IMR-90 (cell line): ENCODE measurements around the gene CLEC3B. TPM values are rescaled to one million over a fixed set of nuclear protein-coding genes. Genes with fewer than 3 reads are reported as not detected.
A peak's percentile ranks its signal among the peaks of the same experiment; 100 is the strongest.

Experiments used
- ATAC-seq: fragments of 200-7000 bp; cut with Tn5 transposase; 2 replicates; pipeline ENCODE4 v1.9.1; 2020; ENCODE audit warnings: low read depth, mild to moderate bottlenecking, moderate library complexity
- BruUV-seq: library from RNA; stranded (reverse); fragments of 400-500 nt; replicated peaks from 2 replicates; lab custom pipeline; 2021; lab: Mats Ljungman, UMichigan
- CTCF ChIA-PET: fragments of 300-600 bp; formaldehyde crosslinking; extraction: SDS; loops from one replicate; lab custom pipeline; 2021; ENCODE audit warnings: antibody characterized with exemption; lab: Yijun Ruan, JAX
- POLR2A ChIA-PET: fragments of 300-600 bp; sonication (Branson Sonifier 250); formaldehyde crosslinking; loops from one replicate; lab custom pipeline; 2022; ENCODE audit warnings: antibody characterized with exemption; ENCODE audit not compliant: unreplicated experiment; lab: Charles Lee
- DNase-seq: peaks from one replicate; pipeline ENCODE4 v3.0.0; 2013
- H2AFZ ChIP-seq: replicated peaks from 2 replicates; pipeline ENCODE3; 2013; ENCODE audit warnings: low read length, mild to moderate bottlenecking; ENCODE audit not compliant: poor library complexity
- H2AK5ac ChIP-seq: 2 replicates; pipeline ENCODE4 v1.6.1; 2013; ENCODE audit warnings: low read depth, low read length, inconsistent platforms
- H2AK9ac ChIP-seq: replicated peaks from 2 replicates; pipeline ENCODE3; 2013; ENCODE audit warnings: mild to moderate bottlenecking, low read depth, low read length, moderate library complexity; ENCODE audit not compliant: poor library complexity
- H2BK120ac ChIP-seq: 2 replicates; pipeline ENCODE4 v1.6.1; 2013; ENCODE audit warnings: low read depth, low read length, inconsistent platforms
- H2BK15ac ChIP-seq: 3 replicates; pipeline ENCODE4 v1.6.1; 2013; ENCODE audit warnings: low read depth, low read length, inconsistent platforms
- H2BK20ac ChIP-seq: 2 replicates; pipeline ENCODE4 v1.6.1; 2013; ENCODE audit warnings: low read depth, mild to moderate bottlenecking, inconsistent platforms, low read length, moderate library complexity
- H2BK5ac ChIP-seq: 2 replicates; pipeline ENCODE4 v1.6.1; 2013; ENCODE audit warnings: mild to moderate bottlenecking, low read depth, low read length, inconsistent platforms; ENCODE audit not compliant: poor library complexity, severe bottlenecking
- H3K14ac ChIP-seq: replicated peaks from 2 replicates; pipeline ENCODE4 v1.6.1; 2013; ENCODE audit warnings: low read depth, low read length, inconsistent platforms
- H3K18ac ChIP-seq: 2 replicates; pipeline ENCODE4 v1.6.1; 2013; ENCODE audit warnings: low read depth, low read length, control low read depth
- H3K23ac ChIP-seq: 2 replicates; pipeline ENCODE4 v1.6.1; 2013; ENCODE audit warnings: low read depth, low read length, inconsistent platforms
- H3K27ac ChIP-seq: 2 replicates; pipeline ENCODE4 v1.5.1; 2013; ENCODE audit warnings: mild to moderate bottlenecking, control low read depth, low read length; ENCODE audit not compliant: insufficient read depth
- H3K27me3 ChIP-seq: 2 replicates; pipeline ENCODE4 v1.6.1; 2013; ENCODE audit warnings: low read length; ENCODE audit not compliant: control insufficient read depth, insufficient read depth
- H3K36me3 ChIP-seq: 2 replicates; pipeline ENCODE4 v1.6.1; 2013; ENCODE audit warnings: low read length, mixed read lengths; ENCODE audit not compliant: control insufficient read depth, insufficient read depth
- H3K4ac ChIP-seq: 2 replicates; pipeline ENCODE4 v1.6.1; 2013; ENCODE audit warnings: low read depth, low read length, inconsistent platforms
- H3K4me1 ChIP-seq: 2 replicates; pipeline ENCODE4 v1.6.1; 2013; ENCODE audit warnings: low read length, mixed read lengths; ENCODE audit not compliant: control insufficient read depth, insufficient read depth
- H3K4me2 ChIP-seq: 2 replicates; pipeline ENCODE4 v1.6.1; 2013; ENCODE audit warnings: low read depth, mild to moderate bottlenecking, control low read depth, low read length, moderate library complexity
- H3K4me3 ChIP-seq: 2 replicates; pipeline ENCODE4 v1.5.1; 2013; ENCODE audit warnings: low read depth, mild to moderate bottlenecking, control low read depth, low read length, moderate library complexity; ENCODE audit not compliant: insufficient read depth
- H3K56ac ChIP-seq: 2 replicates; pipeline ENCODE4 v1.6.1; 2013; ENCODE audit warnings: low read length, inconsistent platforms; ENCODE audit not compliant: insufficient read depth; ENCODE audit errors: extremely low read depth
- H3K79me1 ChIP-seq, 2 experiments: 2 replicates each; pipeline ENCODE4 v1.6.1; 2013; ENCODE audit warnings: low read length in 2 of 2, inconsistent platforms in 1 of 2, low read depth in 1 of 2
- H3K9ac ChIP-seq: 2 replicates; pipeline ENCODE4 v1.6.1; 2013; ENCODE audit warnings: low read depth, low read length, control low read depth
- H3K9me1 ChIP-seq: 2 replicates; pipeline ENCODE4 v1.6.1; 2013; ENCODE audit warnings: low read length, inconsistent platforms; ENCODE audit not compliant: insufficient read depth
- H3K9me3 ChIP-seq: 2 replicates; pipeline ENCODE4 v1.6.1; 2013; ENCODE audit warnings: low read length; ENCODE audit not compliant: control insufficient read depth, insufficient read depth
- H4K20me1 ChIP-seq: 2 replicates; pipeline ENCODE4 v1.6.1; 2013; ENCODE audit warnings: low read length, inconsistent platforms; ENCODE audit not compliant: insufficient read depth
- H4K5ac ChIP-seq: 2 replicates; pipeline ENCODE4 v1.6.1; 2013; ENCODE audit warnings: mild to moderate bottlenecking, low read depth, low read length, control low read depth
- H4K8ac ChIP-seq, 2 experiments: 2 replicates each; pipeline ENCODE4 v1.6.1; 2013; ENCODE audit warnings: low read depth in 2 of 2, low read length in 2 of 2, control low read depth in 1 of 2, inconsistent platforms in 1 of 2
- H4K91ac ChIP-seq: 2 replicates; pipeline ENCODE4 v1.6.1; 2013; ENCODE audit warnings: low read depth, low read length, inconsistent platforms; ENCODE audit not compliant: insufficient read depth
- BHLHE40 ChIP-seq: fragments of 150-350 bp; IDR thresholded peaks from 2 replicates; pipeline ENCODE4 v1.6.1; 2016; ENCODE audit warnings: mild to moderate bottlenecking, low read depth, low read length
- CEBPB ChIP-seq: IDR thresholded peaks from 2 replicates; pipeline ENCODE4 v1.6.1; 2012; ENCODE audit warnings: low read depth, low read length, improper control_type of control experiment
- CHD1 ChIP-seq: IDR thresholded peaks from 2 replicates; pipeline ENCODE4 v1.6.1; 2012; ENCODE audit warnings: low read depth, low read length, improper control_type of control experiment
- ELK1 ChIP-seq: fragments of 150-350 bp; IDR thresholded peaks from 2 replicates; pipeline ENCODE4 v1.6.1; 2016; ENCODE audit warnings: low read depth, mild to moderate bottlenecking, low read length, moderate library complexity, borderline replicate concordance
- FOS ChIP-seq: fragments of 150-350 bp; IDR thresholded peaks from 2 replicates; pipeline ENCODE4 v1.6.1; 2016; ENCODE audit warnings: low read depth, low read length
- MAFK ChIP-seq: IDR thresholded peaks from 2 replicates; pipeline ENCODE4 v1.6.1; 2012; ENCODE audit warnings: low read depth, low read length, improper control_type of control experiment
- MXI1 ChIP-seq: IDR thresholded peaks from 2 replicates; pipeline ENCODE4 v1.6.1; 2012; ENCODE audit warnings: low read depth, mild to moderate bottlenecking, low read length, moderate library complexity, borderline replicate concordance
- NFE2L2 ChIP-seq: fragments of 150-350 bp; IDR thresholded peaks from 2 replicates; pipeline ENCODE4 v1.6.1; 2016; ENCODE audit warnings: low read depth, mild to moderate bottlenecking, low read length
- POLR2A ChIP-seq: IDR thresholded peaks from 2 replicates; pipeline ENCODE4 v1.6.1; 2012; ENCODE audit warnings: mild to moderate bottlenecking, low read depth, low read length
- RCOR1 ChIP-seq: IDR thresholded peaks from 2 replicates; pipeline ENCODE4 v1.6.1; 2012; ENCODE audit warnings: mild to moderate bottlenecking, low read length, improper control_type of control experiment; ENCODE audit not compliant: insufficient replicate concordance
- RFX5 ChIP-seq: IDR thresholded peaks from 2 replicates; pipeline ENCODE4 v1.8.0; 2012; ENCODE audit warnings: low read depth, mild to moderate bottlenecking, low read length, moderate library complexity
- SMC3 ChIP-seq: fragments of 150-350 bp; IDR thresholded peaks from 2 replicates; pipeline ENCODE4 v1.6.1; 2016; ENCODE audit warnings: low read depth, mild to moderate bottlenecking, antibody characterized with exemption, low read length, moderate library complexity
- USF2 ChIP-seq: fragments of 150-350 bp; IDR thresholded peaks from 2 replicates; pipeline ENCODE4 v1.6.1; 2017; ENCODE audit warnings: mild to moderate bottlenecking, antibody characterized with exemption, low read length, low read depth
- WGBS, 2 experiments: methylation state at CpG; one replicate each; pipeline versions ENCODE4 v1.1.5 to v1.1.7; 2013; ENCODE audit warnings: missing lambda C conversion rate in 2 of 2; ENCODE audit not compliant: insufficient read length in 1 of 2; ENCODE audit errors: extremely low coverage in 2 of 2; 5-methylcytosine and 5-hydroxymethylcytosine counted together
- dilution Hi-C: fragments of 300-500 bp; cut with HindIII; formaldehyde crosslinking; loops from one replicate; pipeline ENCODE4 v1.14.3; 2018; ENCODE audit warnings: low sequenced_read_pairs; ENCODE audit not compliant: unreplicated experiment
- in situ Hi-C: fragments of 300-500 bp; cut with MboI; formaldehyde crosslinking; loops from 3 replicates; pipeline ENCODE4 v1.14.3; 2019; ENCODE audit warnings: low sequenced_read_pairs, inconsistent platforms, mixed read lengths
- intact Hi-C: fragments of 100-400 bp; cut with micrococcal nuclease; formaldehyde crosslinking; loops from 2 replicates; pipeline ENCODE4 v1.10.0; 2022
- polyA plus RNA-seq, 3 experiments: library from polyadenylated mRNA; depleted of rRNA; stranded (reverse); fragments of >200 nt; gene quantifications; 2 replicates each; pipeline ENCODE4 v1.2.3, GENCODE V29; 2012; ENCODE audit warnings: low replicate concordance in 1 of 3
- total RNA-seq: library from RNA; depleted of rRNA; stranded (reverse); fragments of >200 nt; gene quantifications from 2 replicates; pipeline ENCODE4 v1.2.3, GENCODE V29; 2012

The CLEC3B gene
- total and polyA plus RNA-seq, 2 of the 4 experiments (the other 2 are of a cell fraction): 3.6 to 13.2 TPM

- in situ Hi-C loops (no loop called here), dilution Hi-C loops (no loop called here), intact Hi-C loops (no loop called here)
- Histone ChIP-seq H4K20me1 (no peaks in the 10 kb centered on the region), H4K5ac (peak overlapping the region; percentile 98; the same call in 1 of the 2 replicates), H2BK15ac (peak overlapping the region; percentile 100), H3K9ac (no peak overlapping the region), H3K56ac (no peak overlapping the region; the same call in 1 of the 2 replicates), H4K8ac (peak overlapping the region; percentile 98), H3K9me1 (peaks cover 20% of the 10 kb centered on the region), H3K27ac (peak overlapping the region; percentile 15), H3K4me3 (no peak overlapping the region), H2BK20ac (peak overlapping the region; percentile 96), H3K4me2 (no peak overlapping the region), H4K91ac (peak overlapping the region; percentile 99), H3K27me3 (no peaks in the 10 kb centered on the region), H3K14ac (peak overlapping the region; percentile 99), H3K36me3 (no peaks in the 10 kb centered on the region; the same call in 1 of the 2 replicates), H3K79me1 (peaks cover 0 to 19% of the 10 kb centered on the region in 2 experiments; a peak in 2 of 4 replicates), H2AK9ac (no peak overlapping the region), H2AK5ac (peak overlapping the region; percentile 100), H3K4me1 (peaks cover 26% of the 10 kb centered on the region), H2AFZ (no peak overlapping the region), H3K23ac (peak overlapping the region; percentile 16; the same call in 1 of the 2 replicates), H3K4ac (peak overlapping the region; percentile 99), H2BK120ac (peak overlapping the region; percentile 99), H3K9me3 (peaks cover 3% of the 10 kb centered on the region; the same call in 1 of the 2 replicates), H3K18ac (peak overlapping the region; percentile 98), H2BK5ac (peak overlapping the region; percentile 87)
- ATAC-seq: no peak
- ChIA-PET POLR2A (no interaction called here), CTCF (no interaction called here)
- no peak for DNase-seq
- no TSS peak for BruUV-seq
- TF ChIP-seq NFE2L2 (no peak), ELK1 (no peak), USF2 (no peak), POLR2A (no peak), CHD1 (no peak), FOS (no peak), RCOR1 (no peak), MXI1 (no peak), SMC3 (no peak), CEBPB (no peak), BHLHE40 (no peak), MAFK (no peak), RFX5 (no peak)
- 100% methylated on average over 1 of the region's 3 CpGs; no CpG with 5 or more reads in 1 of the 2 experiments for WGBS, 2 experiments
Measured at GRCh38 chr3:45066109-45066801, 40.2 kb downstream of the CLEC3B start.
